Small intestine (tissue), 7 donors: ENCODE data around the gene ZNF93. TPM values are rescaled to one million over a fixed set of nuclear protein-coding genes. Genes with fewer than 3 reads are reported as not detected.
"Not testable (repeated sequence)": the region's sequence is repeated elsewhere in the genome, so short reads cannot be mapped to it uniquely, and the experiment has no call there.

Experiments
- DNase-seq, 2 donors: peaks; one replicate each; pipeline versions ENCODE4 v3.0.0 to v3.0.0-alpha.2; 2013
- FAIRE-seq: peaks from 2 replicates; lab custom pipeline; 2012; peaks lifted over from hg19 to GRCh38; lab: Jason Lieb, UNC
- H3K27ac ChIP-seq, 3 donors: one replicate each; pipeline ENCODE4 v1.5.1; 2013; ENCODE audit warnings: low read length in 2 of 3, mild to moderate bottlenecking in 2 of 3, control low read depth in 1 of 3, inconsistent platforms in 1 of 3, low read depth in 1 of 3, moderate library complexity in 1 of 3
- H3K27me3 ChIP-seq, 3 donors: one replicate each; pipeline ENCODE4 v1.6.1; 2013; ENCODE audit warnings: low read length in 3 of 3, inconsistent platforms in 1 of 3; ENCODE audit not compliant: control insufficient read depth in 3 of 3, insufficient read depth in 3 of 3
- H3K36me3 ChIP-seq, 3 donors: one replicate each; pipeline ENCODE4 v1.6.1; 2013; ENCODE audit warnings: low read length in 3 of 3, inconsistent platforms in 1 of 3, low read depth in 1 of 3, mild to moderate bottlenecking in 1 of 3, moderate library complexity in 1 of 3; ENCODE audit not compliant: control insufficient read depth in 3 of 3, insufficient read depth in 2 of 3
- H3K4me1 ChIP-seq, 3 donors: one replicate each; pipeline ENCODE4 v1.6.1; 2013; ENCODE audit warnings: low read length in 2 of 3, inconsistent platforms in 1 of 3, low read depth in 1 of 3, mild to moderate bottlenecking in 1 of 3, moderate library complexity in 1 of 3; ENCODE audit not compliant: control insufficient read depth in 3 of 3, insufficient read depth in 2 of 3
- H3K4me3 ChIP-seq, 3 donors: one replicate each; pipeline ENCODE4 v1.5.1; 2013; ENCODE audit warnings: low read length in 3 of 3, control low read depth in 1 of 3, inconsistent platforms in 1 of 3, low read depth in 1 of 3, mild to moderate bottlenecking in 1 of 3, moderate library complexity in 1 of 3
- H3K9me3 ChIP-seq, 2 donors: one replicate each; pipeline ENCODE4 v1.6.1; 2013; ENCODE audit warnings: low read depth in 1 of 2, low read length in 1 of 2; ENCODE audit not compliant: control insufficient read depth in 2 of 2, insufficient read depth in 1 of 2
- WGBS, 3 donors: extraction: QIAGEN DNeasy Blood & Tissue Kit; methylation state at CpG; one replicate each; pipeline ENCODE4 v1.1.7; 2013; 5-methylcytosine and 5-hydroxymethylcytosine counted together
- polyA plus RNA-seq, 4 donors: library from polyadenylated mRNA; stranded (reverse) in 3 of 4; unstranded in 1 of 4; fragments of 200-250 nt in 3 of 4; fragments of 120-200 nt in 1 of 4; gene quantifications; one replicate each; pipeline versions ENCODE4 v1.2.1 to v1.2.3, GENCODE V29; 2013
- donor health status: healthy with polysubstance abuse.
- donor health status: control.
- donor health status: control.
- donor health status: Bipolar disorder and iron deficiency.
- donor health status: healthy.

ZNF93 gene
- polyA plus RNA-seq, 4 donors: 1.1 to 8.0 (median 3.1) TPM; not detected in 1

GRCh38 chr19:19946226-19946625, 45.5 kb downstream of the ZNF93 start:
- WGBS, 3 donors: 72 to 85% (median 74%) methylated on average over 4 of the region's 4 CpGs

GRCh38 chr19:19948800-19949199, 48.1 kb downstream of the ZNF93 start:
- H3K4me3 ChIP-seq: no peak overlapping the region
- no peaks in the 10 kb centered on the region for H3K27me3 ChIP-seq
- H3K36me3 ChIP-seq: no peaks in the 10 kb centered on the region
- FAIRE-seq: no peak
- WGBS, 3 donors: 87 to 90% (median 88%) methylated on average over 5 of the region's 5 CpGs
- H3K4me1 ChIP-seq: no peaks in the 10 kb centered on the region
- H3K27ac ChIP-seq: no peak overlapping the region
- H3K9me3 ChIP-seq: peaks cover 0 to 21% of the 10 kb centered on the region in 2 donors
- DNase-seq: no peak

More at GRCh38 chr19:19946226-19946625, 45.5 kb downstream of the ZNF93 start:
- no peak for FAIRE-seq
- DNase-seq: no peak
- no peaks in the 10 kb centered on the region for H3K36me3 ChIP-seq
- H3K27me3 ChIP-seq: no peaks in the 10 kb centered on the region
- no peak overlapping the region for H3K27ac ChIP-seq
- peaks cover 0 to 26% of the 10 kb centered on the region in 2 donors for H3K9me3 ChIP-seq
- H3K4me3 ChIP-seq: no peak overlapping the region
- H3K4me1 ChIP-seq: no peaks in the 10 kb centered on the region

GRCh38 chr19:19955208-19955607, 54.5 kb downstream of the ZNF93 start:
- no peaks in the 10 kb centered on the region for H3K36me3 ChIP-seq
- WGBS, 3 donors: 89 to 90% (median 90%) methylated on average over 9 of the region's 9 CpGs
- H3K27ac ChIP-seq: no peak overlapping the region
- no peak overlapping the region for H3K4me3 ChIP-seq
- H3K9me3 ChIP-seq: no peaks in the 10 kb centered on the region
- DNase-seq (no peak), FAIRE-seq (no peak)
- no peaks in the 10 kb centered on the region for H3K4me1 ChIP-seq
- no peaks in the 10 kb centered on the region for H3K27me3 ChIP-seq

GRCh38 chr19:19956434-19957075, 55.8 kb downstream of the ZNF93 start:
- Histone ChIP-seq H3K4me1 (no peaks in the 10 kb centered on the region), H3K36me3 (no peaks in the 10 kb centered on the region), H3K27ac (no peak overlapping the region), H3K4me3 (no peak overlapping the region), H3K9me3 (no peaks in the 10 kb centered on the region), H3K27me3 (no peaks in the 10 kb centered on the region)
- WGBS, 3 donors: 50 to 71% (median 55%) methylated on average over 15 of the region's 15 CpGs
- no peak for FAIRE-seq
- no peak for DNase-seq

GRCh38 chr19:19957766-19958165, 57.0 kb downstream of the ZNF93 start:
- DNase-seq, H3K27me3 ChIP-seq, H3K36me3 ChIP-seq, FAIRE-seq, H3K9me3 ChIP-seq, H3K4me1 ChIP-seq, H3K4me3 ChIP-seq, H3K27ac ChIP-seq: not testable (repeated sequence)
- 79 to 87% (median 85%) methylated on average over 8 of the region's 8 CpGs for WGBS, 3 donors

GRCh38 chr19:19959151-19959799, 58.5 kb downstream of the ZNF93 start:
- not testable (repeated sequence) for H3K9me3 ChIP-seq, H3K4me1 ChIP-seq, H3K27ac ChIP-seq, H3K27me3 ChIP-seq, FAIRE-seq, H3K4me3 ChIP-seq, H3K36me3 ChIP-seq
- WGBS, 3 donors: 20 to 21% (median 20%) methylated on average over 9 of the region's 9 CpGs
- DNase-seq: peak; percentile 47 to 76

GRCh38 chr19:19964416-19964815, 63.7 kb downstream of the ZNF93 start:
- Histone ChIP-seq H3K36me3 (no peaks in the 10 kb centered on the region), H3K27me3 (no peaks in the 10 kb centered on the region), H3K27ac (no peak overlapping the region), H3K4me1 (no peaks in the 10 kb centered on the region), H3K4me3 (no peak overlapping the region), H3K9me3 (peaks cover 0 to 20% of the 10 kb centered on the region in 2 donors)
- DNase-seq: no peak
- WGBS, 3 donors: 81 to 89% (median 88%) methylated on average over 7 of the region's 7 CpGs
- FAIRE-seq: no peak

- not testable (repeated sequence) for H3K27me3 ChIP-seq, FAIRE-seq, DNase-seq, H3K27ac ChIP-seq, H3K4me3 ChIP-seq, H3K4me1 ChIP-seq, H3K36me3 ChIP-seq
- 89 to 96% (median 96%) methylated on average over 2 to 3 of the region's 3 CpGs for WGBS, 3 donors
- peaks cover 0 to 24% of the 10 kb centered on the region in 2 donors for H3K9me3 ChIP-seq
Observed at GRCh38 chr19:19966126-19966525, 65.4 kb downstream of the ZNF93 start.
